K562 (cell line): Measurements from ENCODE around the gene AP5M1. TPM values are rescaled to one million over a fixed set of nuclear protein-coding genes. Genes with fewer than 3 reads are reported as not detected.

ENCODE experiments used
- ATAC-seq: fragments of 200-7000 bp; cut with Tn5 transposase; 3 replicates; pipeline ENCODE4 v1.9.1; 2020; ENCODE audit warnings: moderate library complexity
- BruUV-seq: library from RNA; stranded (reverse); fragments of 400-500 nt; replicated peaks from 2 replicates; lab custom pipeline; 2021; lab: Mats Ljungman, UMichigan
- CTCF ChIA-PET: fragments of 300-600 bp; formaldehyde crosslinking; extraction: SDS; loops from one replicate; lab custom pipeline; 2021; ENCODE audit warnings: low intra/inter-chr PET ratio; lab: Yijun Ruan, JAX
- POLR2A ChIA-PET: fragments of 300-600, 350-650 bp; sonication (Branson Sonifier 250); formaldehyde crosslinking; extraction: SDS; loops from one replicate; lab custom pipeline; 2021; ENCODE audit warnings: antibody characterized with exemption, inconsistent platforms; lab: Yijun Ruan, JAX
- DNase-seq, 4 experiments: peaks; one replicate each; pipeline versions ENCODE4 v3.0.0 to v3.0.0-alpha.2; 2011 to 2018; ENCODE audit warnings: low spot score in 3 of 4, mixed read lengths in 3 of 4; ENCODE audit errors: extremely low read depth in 1 of 4
- FAIRE-seq: peaks from 2 replicates; lab custom pipeline; 2011; peaks lifted over from hg19 to GRCh38; lab: Jason Lieb, UNC
- H2AFZ ChIP-seq: 2 replicates; pipeline ENCODE4 v1.6.0; 2011; ENCODE audit warnings: low read depth, low read length, control low read depth, inconsistent platforms
- H3K27ac ChIP-seq: fragments of 200-600 bp; 3 replicates; pipeline ENCODE4 v1.8.0; 2011; ENCODE audit warnings: low read depth, mild to moderate bottlenecking, control low read depth, inconsistent platforms, low read length, moderate library complexity, mixed read lengths; ENCODE audit errors: extremely low read depth
- H3K27me3 ChIP-seq, 2 experiments: fragments of 300-600 bp in 1 of 2; 2 replicates in 1 of 2; 3 replicates in 1 of 2; pipeline versions ENCODE4 v1.6.0 to v1.8.0; 2011; ENCODE audit warnings: inconsistent platforms in 2 of 2, low read length in 2 of 2, mild to moderate bottlenecking in 1 of 2, mixed read lengths in 1 of 2, moderate library complexity in 1 of 2; ENCODE audit not compliant: control insufficient read depth in 2 of 2, insufficient read depth in 2 of 2
- H3K36me3 ChIP-seq: fragments of 300-600 bp; 3 replicates; pipeline ENCODE4 v1.8.0; 2011; ENCODE audit warnings: mild to moderate bottlenecking, low read length, inconsistent platforms; ENCODE audit not compliant: control insufficient read depth, insufficient read depth
- H3K4me1 ChIP-seq, 2 experiments: fragments of 200-600 bp in 1 of 2; replicated peaks in 1 of 2; 2 replicates in 1 of 2; 3 replicates in 1 of 2; pipeline versions ENCODE4 v1.5.1 to v1.8.0; 2011; ENCODE audit warnings: inconsistent platforms in 2 of 2, low read length in 2 of 2, mild to moderate bottlenecking in 1 of 2, mixed read lengths in 1 of 2, moderate library complexity in 1 of 2; ENCODE audit not compliant: control insufficient read depth in 2 of 2, insufficient read depth in 2 of 2
- H3K4me2 ChIP-seq: 2 replicates; pipeline ENCODE4 v1.6.1; 2011; ENCODE audit warnings: low read length, control low read depth, inconsistent platforms, mixed read lengths; ENCODE audit not compliant: insufficient read depth
- H3K4me3 ChIP-seq: fragments of 200-600 bp; sonication (generic), shearing (Covaris generic); 2 replicates; pipeline ENCODE4 v1.5.1; 2016; ENCODE audit warnings: control low read depth, inconsistent platforms
- H3K79me2 ChIP-seq: fragments of 200-600 bp; 3 replicates; pipeline ENCODE4 v1.8.0; 2011; ENCODE audit warnings: low read length, inconsistent platforms; ENCODE audit not compliant: control insufficient read depth, insufficient read depth
- H3K9ac ChIP-seq, 2 experiments: 2 replicates each; pipeline versions ENCODE4 v1.6.0 to v1.6.1; 2011; ENCODE audit warnings: low read depth in 2 of 2, low read length in 2 of 2, control low read depth in 1 of 2, inconsistent platforms in 1 of 2, mild to moderate bottlenecking in 1 of 2, mixed read lengths in 1 of 2; ENCODE audit not compliant: insufficient read depth in 1 of 2
- H3K9me1 ChIP-seq: one replicate; pipeline ENCODE4 v1.6.0; 2011; ENCODE audit warnings: inconsistent platforms, mild to moderate bottlenecking, low read length, moderate library complexity; ENCODE audit not compliant: control insufficient read depth, insufficient read depth
- H3K9me3 ChIP-seq: replicated peaks from 2 replicates; pipeline ENCODE4 v1.5.1; 2011; ENCODE audit warnings: low read depth, low read length, inconsistent platforms; ENCODE audit not compliant: control insufficient read depth, insufficient read depth
- H4K20me1 ChIP-seq: replicated peaks from 2 replicates; pipeline ENCODE4 v1.6.1; 2011; ENCODE audit warnings: low read length, inconsistent platforms, mixed read lengths; ENCODE audit not compliant: control insufficient read depth, insufficient read depth
- BMI1 ChIP-seq: fragments of 150-350 bp; IDR thresholded peaks from 2 replicates; pipeline ENCODE4 v1.6.1; 2014; ENCODE audit warnings: low read length
- CREB1 ChIP-seq, 2 experiments: sonication (generic) in 1 of 2; formaldehyde crosslinking in 1 of 2; IDR thresholded peaks; 2 replicates each; pipeline versions ENCODE4 v1.6.1 to v1.8.0; 2012 to 2022; ENCODE audit warnings: inconsistent platforms in 1 of 2, mild to moderate bottlenecking in 1 of 2, missing genetic modification reagents in 1 of 2, moderate library complexity in 1 of 2
- EP300 ChIP-seq: IDR thresholded peaks from 2 replicates; pipeline ENCODE4 v1.6.1; 2012; ENCODE audit warnings: low read length, improper control_type of control experiment
- KLF6 ChIP-seq: fragments of 250-450 bp; sonication (Bioruptor Pico); IDR thresholded peaks from 2 replicates; pipeline ENCODE4 v1.4.0; 2020; ENCODE audit warnings: mild to moderate bottlenecking, moderate library complexity, borderline replicate concordance
- PTRF ChIP-seq: fragments of 450-650 bp; IDR thresholded peaks from 2 replicates; pipeline ENCODE4 v1.6.1; 2016; ENCODE audit warnings: mild to moderate bottlenecking, missing genetic modification characterization, missing compliant biosample characterization
- SAFB ChIP-seq: fragments of 200-400 bp; formaldehyde crosslinking; IDR thresholded peaks from 2 replicates; pipeline ENCODE4 v1.6.1; 2017; ENCODE audit warnings: low read depth, low read length, borderline replicate concordance
- SAP30 ChIP-seq: fragments of 200-600 bp; sonication (generic); IDR thresholded peaks from 2 replicates; pipeline ENCODE4 v1.6.1; 2012; ENCODE audit warnings: borderline replicate concordance, low read depth, mild to moderate bottlenecking, moderate library complexity, low read length, control low read depth, inconsistent platforms; ENCODE audit not compliant: insufficient read depth, poor library complexity, severe bottlenecking
- WHSC1 ChIP-seq: IDR thresholded peaks from one replicate; pipeline ENCODE4 v1.6.1; 2012; ENCODE audit warnings: low read length, control low read depth, inconsistent platforms
- ZBED1 ChIP-seq: IDR thresholded peaks from 2 replicates; pipeline ENCODE4 v1.6.1; 2014
- ZNF12 ChIP-seq: sonication (generic); formaldehyde crosslinking; IDR thresholded peaks from 2 replicates; pipeline ENCODE4 v1.4.0; 2020; ENCODE audit warnings: mild to moderate bottlenecking, missing genetic modification reagents
- ZNF668 ChIP-seq: fragments of 250-450 bp; sonication (Bioruptor Pico); IDR thresholded peaks from 2 replicates; pipeline ENCODE4 v1.8.0; 2022; ENCODE audit warnings: mild to moderate bottlenecking, inconsistent platforms
- WGBS: fragments of 100-300 bp; shearing (Covaris generic); methylation state at CpG from one replicate; pipeline ENCODE4 v1.1.6; 2016; ENCODE audit warnings: low coverage, mixed read lengths; ENCODE audit not compliant: insufficient coverage; ENCODE audit errors: missing lambda C conversion rate; 5-methylcytosine and 5-hydroxymethylcytosine counted together
- in situ Hi-C: fragments of 300-500 bp; cut with MboI; formaldehyde crosslinking; loops from 4 replicates; pipeline ENCODE4 v1.15.0; 2018; ENCODE audit warnings: inconsistent platforms, mixed read lengths
- intact Hi-C: fragments of 100-400 bp; cut with micrococcal nuclease; formaldehyde crosslinking; loops from 2 replicates; pipeline ENCODE4 v1.14.2; 2022
- polyA plus RNA-seq, 8 experiments: library from polyadenylated mRNA; depleted of rRNA in 4 of 8; stranded (reverse) in 5 of 8; unstranded in 3 of 8; fragments of >200 nt; fragmentation: Nextera tagmentation in 2 of 8; fragmentation: Illumina TruSeq in 1 of 8; extraction: Ambion mirVana in 2 of 8; extraction: Trizol in 1 of 8; gene quantifications; 2 replicates each; pipeline versions ENCODE4 v1.2.1 to v1.2.3, GENCODE V29; 2011 to 2014; ENCODE audit warnings: inconsistent platforms in 1 of 8, missing spikeins in 1 of 8
- total RNA-seq, 7 experiments: library from RNA; depleted of rRNA in 6 of 7; stranded (reverse); fragments of >200 nt in 6 of 7; fragmentation: Illumina TruSeq in 2 of 7; extraction: Trizol in 2 of 7; gene quantifications; 2 replicates each; pipeline versions ENCODE4 v1.2.1 to v1.2.3, GENCODE V29; 2011 to 2021; ENCODE audit warnings: low replicate concordance in 1 of 7
- TF ChIP-seq, protein P1 (sequence below): sonication (generic); formaldehyde crosslinking; IDR thresholded peaks from 2 replicates; pipeline ENCODE4 v1.8.1; 2023; ENCODE audit warnings: mild to moderate bottlenecking, missing genetic modification reagents
- TF ChIP-seq, protein P2 (sequence below): fragments of 250-450 bp; sonication (Bioruptor Pico); IDR thresholded peaks from 2 replicates; pipeline ENCODE4 v1.8.0; 2021; ENCODE audit warnings: borderline replicate concordance, mild to moderate bottlenecking, moderate library complexity; ENCODE audit not compliant: poor library complexity, severe bottlenecking
- TF ChIP-seq, protein P3 (sequence below): sonication (generic); formaldehyde crosslinking; IDR thresholded peaks from 2 replicates; pipeline ENCODE4 v1.8.1; 2023; ENCODE audit warnings: mild to moderate bottlenecking, missing genetic modification reagents
- TF ChIP-seq, protein P4 (sequence below): IDR thresholded peaks from 3 replicates; pipeline ENCODE4 v1.6.1; 2011; ENCODE audit warnings: borderline replicate concordance, mild to moderate bottlenecking, moderate library complexity; ENCODE audit not compliant: insufficient read length; ENCODE audit errors: extremely low read depth

The AP5M1 gene
- total and polyA plus RNA-seq, 9 of the 15 experiments (the other 6 are each of a cell fraction or from before 2014, with no cell fraction given) = 16.1 to 51.7 (median 30.9) TPM

DNA sequence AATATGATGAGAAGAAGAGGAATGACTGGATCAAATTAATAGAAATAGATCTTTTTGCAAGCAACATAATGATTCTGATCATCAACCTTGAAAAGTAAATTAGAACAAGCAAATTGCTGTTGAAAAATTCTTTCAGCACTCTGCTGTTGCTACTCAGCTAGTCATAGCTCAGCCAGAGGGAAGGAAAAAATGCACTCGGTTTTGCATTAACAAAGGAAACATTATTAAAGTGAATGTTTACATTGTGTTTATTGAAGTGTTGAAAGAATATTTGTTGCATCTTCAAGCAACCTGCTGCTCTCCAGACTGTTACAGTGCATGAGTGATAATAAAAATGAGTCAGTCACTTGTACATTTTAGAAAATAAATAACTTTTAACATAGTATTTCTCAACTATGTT lies 26.5 kb downstream of the AP5M1 start:
- no TSS peak for BruUV-seq
- Histone ChIP-seq H2AFZ (no peak overlapping the region), H3K27ac (no peak overlapping the region), H3K79me2 (no peaks in the 10 kb centered on the region), H4K20me1 (no peaks in the 10 kb centered on the region), H3K27me3 (no peaks in the 10 kb centered on the region), H3K4me3 (no peak overlapping the region), H3K9me3 (no peaks in the 10 kb centered on the region), H3K9ac (no peak overlapping the region), H3K4me2 (no peak overlapping the region), H3K9me1 (no peaks in the 10 kb centered on the region), H3K4me1 (no peaks in the 10 kb centered on the region), H3K36me3 (peaks cover 11% of the 10 kb centered on the region; the same call in 1 of the 3 replicates)
- CTCF ChIA-PET = interaction anchor here (1.2 kb wide), 1 partner anchor 805 kb away, joined by 7 read pairs; no protein-coding TSS in a partner anchor
- ATAC-seq (no peak), FAIRE-seq (no peak), DNase-seq (no peak)
- POLR2A ChIA-PET = interaction anchor here (0.7 kb wide), 1 partner anchor 1561 kb away, joined by 3 read pairs; no protein-coding TSS in a partner anchor
- intact Hi-C loops (loop anchor here (10.0 kb wide), 3 partner anchors 100 to 810 kb away; no protein-coding TSS in a partner anchor), in situ Hi-C loops (no loop called here)
- WGBS = 4% methylated on average over 1 of the region's 1 CpG
- TF ChIP-seq ZBED1 (no peak), CREB1 (IDR thresholded peaks at IDR 0.05) (no peak), CREB1 (CRISPR knock-in tag; IDR thresholded peaks at IDR 0.05) (no peak), EP300 (no peak), ZNF668 (CRISPR knock-in tag) (no peak), WHSC1 (no peak), SAP30 (no peak), SAFB (no peak), KLF6 (CRISPR knock-in tag) (no peak), PTRF (tag) (no peak), BMI1 (no peak), ZNF12 (no peak)
- TF ChIP-seq, protein P1, sequence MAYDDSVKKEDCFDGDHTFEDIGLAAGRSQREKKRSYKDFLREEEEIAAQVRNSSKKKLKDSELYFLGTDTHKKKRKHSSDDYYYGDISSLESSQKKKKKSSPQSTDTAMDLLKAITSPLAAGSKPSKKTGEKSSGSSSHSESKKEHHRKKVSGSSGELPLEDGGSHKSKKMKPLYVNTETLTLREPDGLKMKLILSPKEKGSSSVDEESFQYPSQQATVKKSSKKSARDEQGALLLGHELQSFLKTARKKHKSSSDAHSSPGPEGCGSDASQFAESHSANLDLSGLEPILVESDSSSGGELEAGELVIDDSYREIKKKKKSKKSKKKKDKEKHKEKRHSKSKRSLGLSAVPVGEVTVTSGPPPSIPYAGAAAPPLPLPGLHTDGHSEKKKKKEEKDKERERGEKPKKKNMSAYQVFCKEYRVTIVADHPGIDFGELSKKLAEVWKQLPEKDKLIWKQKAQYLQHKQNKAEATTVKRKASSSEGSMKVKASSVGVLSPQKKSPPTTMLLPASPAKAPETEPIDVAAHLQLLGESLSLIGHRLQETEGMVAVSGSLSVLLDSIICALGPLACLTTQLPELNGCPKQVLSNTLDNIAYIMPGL = no peak
- TF ChIP-seq, protein P2, sequence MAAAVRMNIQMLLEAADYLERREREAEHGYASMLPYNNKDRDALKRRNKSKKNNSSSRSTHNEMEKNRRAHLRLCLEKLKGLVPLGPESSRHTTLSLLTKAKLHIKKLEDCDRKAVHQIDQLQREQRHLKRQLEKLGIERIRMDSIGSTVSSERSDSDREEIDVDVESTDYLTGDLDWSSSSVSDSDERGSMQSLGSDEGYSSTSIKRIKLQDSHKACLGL = no peak
- TF ChIP-seq, protein P3, sequence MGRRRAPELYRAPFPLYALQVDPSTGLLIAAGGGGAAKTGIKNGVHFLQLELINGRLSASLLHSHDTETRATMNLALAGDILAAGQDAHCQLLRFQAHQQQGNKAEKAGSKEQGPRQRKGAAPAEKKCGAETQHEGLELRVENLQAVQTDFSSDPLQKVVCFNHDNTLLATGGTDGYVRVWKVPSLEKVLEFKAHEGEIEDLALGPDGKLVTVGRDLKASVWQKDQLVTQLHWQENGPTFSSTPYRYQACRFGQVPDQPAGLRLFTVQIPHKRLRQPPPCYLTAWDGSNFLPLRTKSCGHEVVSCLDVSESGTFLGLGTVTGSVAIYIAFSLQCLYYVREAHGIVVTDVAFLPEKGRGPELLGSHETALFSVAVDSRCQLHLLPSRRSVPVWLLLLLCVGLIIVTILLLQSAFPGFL = no peak
- TF ChIP-seq, protein P4, sequence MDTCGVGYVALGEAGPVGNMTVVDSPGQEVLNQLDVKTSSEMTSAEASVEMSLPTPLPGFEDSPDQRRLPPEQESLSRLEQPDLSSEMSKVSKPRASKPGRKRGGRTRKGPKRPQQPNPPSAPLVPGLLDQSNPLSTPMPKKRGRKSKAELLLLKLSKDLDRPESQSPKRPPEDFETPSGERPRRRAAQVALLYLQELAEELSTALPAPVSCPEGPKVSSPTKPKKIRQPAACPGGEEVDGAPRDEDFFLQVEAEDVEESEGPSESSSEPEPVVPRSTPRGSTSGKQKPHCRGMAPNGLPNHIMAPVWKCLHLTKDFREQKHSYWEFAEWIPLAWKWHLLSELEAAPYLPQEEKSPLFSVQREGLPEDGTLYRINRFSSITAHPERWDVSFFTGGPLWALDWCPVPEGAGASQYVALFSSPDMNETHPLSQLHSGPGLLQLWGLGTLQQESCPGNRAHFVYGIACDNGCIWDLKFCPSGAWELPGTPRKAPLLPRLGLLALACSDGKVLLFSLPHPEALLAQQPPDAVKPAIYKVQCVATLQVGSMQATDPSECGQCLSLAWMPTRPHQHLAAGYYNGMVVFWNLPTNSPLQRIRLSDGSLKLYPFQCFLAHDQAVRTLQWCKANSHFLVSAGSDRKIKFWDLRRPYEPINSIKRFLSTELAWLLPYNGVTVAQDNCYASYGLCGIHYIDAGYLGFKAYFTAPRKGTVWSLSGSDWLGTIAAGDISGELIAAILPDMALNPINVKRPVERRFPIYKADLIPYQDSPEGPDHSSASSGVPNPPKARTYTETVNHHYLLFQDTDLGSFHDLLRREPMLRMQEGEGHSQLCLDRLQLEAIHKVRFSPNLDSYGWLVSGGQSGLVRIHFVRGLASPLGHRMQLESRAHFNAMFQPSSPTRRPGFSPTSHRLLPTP = no peak
